OCI-LY3 (cell line): ENCODE measurements around the gene NGB.

Source experiments
- H2AFZ ChIP-seq: fragments of 200-600, 300-600 bp; shearing (Covaris generic); 2 replicates; pipeline ENCODE4 v1.6.0; 2014; ENCODE audit warnings: antibody characterized with exemption, low read depth, low read length
- H3K27ac ChIP-seq: fragments of 200-600, 300-600 bp; sonication (generic); 2 replicates; pipeline ENCODE4 v1.5.1; 2014; ENCODE audit warnings: mild to moderate bottlenecking, low read length, moderate library complexity, mixed read lengths
- H3K27me3 ChIP-seq: fragments of 200-600, 300-600 bp; sonication (generic); 2 replicates; pipeline ENCODE4 v1.6.1; 2014; ENCODE audit warnings: low read depth, low read length, mixed read lengths
- H3K36me3 ChIP-seq: fragments of 200-600, 300-600 bp; sonication (generic); replicated peaks from 2 replicates; pipeline ENCODE3; 2014; ENCODE audit warnings: low read depth, low read length, mixed read lengths
- H3K4me1 ChIP-seq: fragments of 300-600, 200-600 bp; sonication (generic); 2 replicates; pipeline ENCODE4 v1.6.1; 2014; ENCODE audit warnings: low read length, mixed read lengths
- H3K4me2 ChIP-seq: fragments of 200-600, 300-600 bp; sonication (generic); 2 replicates; pipeline ENCODE4 v1.6.1; 2014; ENCODE audit warnings: low read length, mixed read lengths
- H3K4me3 ChIP-seq: fragments of 300-600, 200-600 bp; sonication (generic); 2 replicates; pipeline ENCODE4 v1.5.1; 2014; ENCODE audit warnings: antibody characterized with exemption, mild to moderate bottlenecking, low read length, moderate library complexity
- H3K79me2 ChIP-seq: fragments of 300-600, 200-600 bp; shearing (Covaris generic); 2 replicates; pipeline ENCODE4 v1.6.1; 2014; ENCODE audit warnings: mild to moderate bottlenecking, low read length, mixed read lengths
- H3K9ac ChIP-seq: fragments of 300-600, 200-600 bp; shearing (Covaris generic); 2 replicates; pipeline ENCODE4 v1.6.0; 2014; ENCODE audit warnings: mild to moderate bottlenecking, low read length, moderate library complexity
- H3K9me3 ChIP-seq: fragments of 200-600, 300-600 bp; shearing (Covaris generic); 2 replicates; pipeline ENCODE4 v1.6.1; 2014; ENCODE audit warnings: low read length, mixed read lengths; ENCODE audit not compliant: insufficient read depth
- H4K20me1 ChIP-seq: fragments of 200-600, 300-600 bp; sonication (generic); 2 replicates; pipeline ENCODE4 v1.6.1; 2016; ENCODE audit warnings: low read length, mixed read lengths; ENCODE audit not compliant: insufficient read depth
- CTCF ChIP-seq: fragments of 200-600, 300-600 bp; sonication (generic); IDR thresholded peaks from 2 replicates; pipeline ENCODE4 v1.5.1; 2014; ENCODE audit warnings: antibody characterized with exemption, low read length, low read depth
- EZH2phosphoT487 ChIP-seq: fragments of 200-600 bp; shearing (Covaris generic); IDR thresholded peaks from 2 replicates; pipeline ENCODE4 v1.6.1; 2018; ENCODE audit warnings: antibody characterized with exemption, mixed run types, low read depth

NGB gene

GRCh38 chr14:77303417-77304156, 32.6 kb upstream of the NGB start:
- H3K4me3 ChIP-seq = no peak overlapping the region
- no peaks in the 10 kb centered on the region for H4K20me1 ChIP-seq
- H3K9ac ChIP-seq = no peak overlapping the region
- peaks cover 10% of the 10 kb centered on the region for H3K4me1 ChIP-seq
- TF ChIP-seq CTCF = no peak
- no peak for TF ChIP-seq EZH2phosphoT487
- no peaks in the 10 kb centered on the region for H3K79me2 ChIP-seq
- no peak overlapping the region for H3K4me2 ChIP-seq
- H3K27me3 ChIP-seq = no peaks in the 10 kb centered on the region
- no peak overlapping the region for H3K27ac ChIP-seq
- H2AFZ ChIP-seq = no peak overlapping the region
- H3K9me3 ChIP-seq = no peaks in the 10 kb centered on the region
- H3K36me3 ChIP-seq = no peaks in the 10 kb centered on the region

- H2AFZ ChIP-seq = no peak overlapping the region
- H3K27me3 ChIP-seq = no peaks in the 10 kb centered on the region
- TF ChIP-seq EZH2phosphoT487 (no peak), CTCF (no peak)
- H3K79me2 ChIP-seq = no peaks in the 10 kb centered on the region
- H3K9ac ChIP-seq = no peak overlapping the region
- no peak overlapping the region for H3K4me3 ChIP-seq
- no peaks in the 10 kb centered on the region for H3K36me3 ChIP-seq
- no peaks in the 10 kb centered on the region for H4K20me1 ChIP-seq
- H3K9me3 ChIP-seq = no peaks in the 10 kb centered on the region
- no peak overlapping the region for H3K4me2 ChIP-seq
- H3K27ac ChIP-seq = no peak overlapping the region
- peaks cover 10% of the 10 kb centered on the region for H3K4me1 ChIP-seq
These were observed 31.9 kb upstream of the NGB start for GRCh38 chr14:77302926-77303325.

DNA sequence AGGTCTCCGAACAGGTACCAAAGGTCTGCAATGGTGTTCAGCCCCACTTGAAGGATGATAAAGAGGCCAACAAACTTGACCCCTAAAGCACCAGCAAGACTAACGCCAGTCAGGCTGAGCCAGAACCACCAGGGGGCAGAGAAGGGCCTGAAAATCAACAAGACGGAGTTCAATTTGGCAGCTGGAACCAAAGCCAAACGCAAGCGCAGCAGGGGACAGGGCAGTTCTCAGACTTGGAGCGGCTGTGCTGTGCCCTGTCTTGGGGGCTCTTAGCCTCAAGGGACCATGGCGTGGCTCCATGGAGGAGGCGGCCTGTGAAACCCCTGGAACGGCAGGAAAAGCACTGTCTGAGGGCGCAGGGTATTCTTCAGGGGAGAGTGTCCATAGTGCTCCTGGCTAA, 30.1 kb upstream of the NGB start:
- Histone ChIP-seq H3K9ac (no peak overlapping the region), H3K79me2 (no peaks in the 10 kb centered on the region), H3K36me3 (no peaks in the 10 kb centered on the region), H3K9me3 (no peaks in the 10 kb centered on the region), H2AFZ (no peak overlapping the region), H4K20me1 (no peaks in the 10 kb centered on the region), H3K27ac (no peak overlapping the region), H3K4me1 (no peaks in the 10 kb centered on the region), H3K27me3 (no peaks in the 10 kb centered on the region), H3K4me3 (no peak overlapping the region), H3K4me2 (no peak overlapping the region)
- TF ChIP-seq CTCF (peak; percentile 90), EZH2phosphoT487 (no peak)

GRCh38 chr14:77299771-77300170, 28.8 kb upstream of the NGB start:
- Histone ChIP-seq H3K9me3 (no peaks in the 10 kb centered on the region), H4K20me1 (no peaks in the 10 kb centered on the region), H2AFZ (no peak overlapping the region), H3K27ac (no peak overlapping the region), H3K4me3 (no peak overlapping the region), H3K27me3 (no peaks in the 10 kb centered on the region), H3K4me1 (no peaks in the 10 kb centered on the region), H3K9ac (no peak overlapping the region), H3K79me2 (no peaks in the 10 kb centered on the region), H3K4me2 (no peak overlapping the region), H3K36me3 (peaks cover 4% of the 10 kb centered on the region)
- TF ChIP-seq EZH2phosphoT487 (no peak), CTCF (no peak)
